Parathyroid adenoma (tissue), 2 donors: ENCODE measurements around the gene RNU5D-1.

ENCODE experiments used
- H2AFZ ChIP-seq: fragments of 300-600 bp; sonication (generic); one replicate; pipeline ENCODE4 v1.7.0; 2017; ENCODE audit warnings: antibody characterized with exemption, mild to moderate bottlenecking
- H3K27ac ChIP-seq: fragments of 300-600 bp; sonication (generic); one replicate; pipeline ENCODE4 v1.7.0; 2017
- H3K27me3 ChIP-seq: fragments of 300-600 bp; sonication (generic); one replicate; pipeline ENCODE4 v1.7.0; 2017; ENCODE audit warnings: low read length; ENCODE audit not compliant: control insufficient read depth, insufficient read depth
- H3K36me3 ChIP-seq: fragments of 300-600 bp; sonication (generic); one replicate; pipeline ENCODE4 v1.7.0; 2017; ENCODE audit warnings: low read length; ENCODE audit not compliant: control insufficient read depth, insufficient read depth
- H3K4me1 ChIP-seq: fragments of 300-600 bp; sonication (generic); one replicate; pipeline ENCODE4 v1.7.0; 2017; ENCODE audit warnings: control low read depth
- H3K4me2 ChIP-seq: fragments of 300-600 bp; sonication (generic); one replicate; pipeline ENCODE4 v1.7.0; 2017; ENCODE audit warnings: low read length
- H3K4me3 ChIP-seq: fragments of 300-600 bp; sonication (generic); one replicate; pipeline ENCODE4 v1.7.0; 2017; ENCODE audit warnings: low read depth, low read length
- H3K79me2 ChIP-seq: fragments of 300-600 bp; sonication (generic); one replicate; pipeline ENCODE4 v1.7.0; 2017; ENCODE audit warnings: control low read depth
- H3K9ac ChIP-seq: fragments of 300-600 bp; sonication (generic); one replicate; pipeline ENCODE4 v1.7.0; 2017; ENCODE audit warnings: mild to moderate bottlenecking
- H3K9me3 ChIP-seq: fragments of 300-600 bp; sonication (generic); one replicate; pipeline ENCODE4 v1.7.0; 2017; ENCODE audit warnings: low read length; ENCODE audit not compliant: control insufficient read depth
- CTCF ChIP-seq: fragments of 300-600 bp; sonication (generic); IDR thresholded peaks from one replicate; pipeline ENCODE4 v1.7.0; 2017; ENCODE audit warnings: antibody characterized with exemption, mild to moderate bottlenecking
- donor health status: primary hyperparathyroidism.

The RNU5D-1 gene

GRCh38 chr1:44684525-44684924 lies 46.4 kb downstream of the RNU5D-1 start:
- H3K27ac ChIP-seq = no peak overlapping the region
- H3K36me3 ChIP-seq = no peaks in the 10 kb centered on the region
- H3K4me1 ChIP-seq = no peaks in the 10 kb centered on the region
- no peaks in the 10 kb centered on the region for H3K79me2 ChIP-seq
- H2AFZ ChIP-seq = no peak overlapping the region
- no peaks in the 10 kb centered on the region for H3K9me3 ChIP-seq
- H3K4me3 ChIP-seq = no peak overlapping the region
- H3K4me2 ChIP-seq = no peak overlapping the region
- no peaks in the 10 kb centered on the region for H3K27me3 ChIP-seq
- no peak overlapping the region for H3K9ac ChIP-seq
- no peak for TF ChIP-seq CTCF

GRCh38 chr1:44682883-44683265 lies 48.1 kb downstream of the RNU5D-1 start:
- Histone ChIP-seq H3K4me3 (no peak overlapping the region), H3K27ac (no peak overlapping the region), H3K9me3 (no peaks in the 10 kb centered on the region), H3K9ac (no peak overlapping the region), H3K4me2 (no peak overlapping the region), H3K36me3 (no peaks in the 10 kb centered on the region), H3K79me2 (no peaks in the 10 kb centered on the region), H3K27me3 (no peaks in the 10 kb centered on the region), H3K4me1 (no peaks in the 10 kb centered on the region), H2AFZ (no peak overlapping the region)
- TF ChIP-seq CTCF = no peak

- Histone ChIP-seq H3K9me3 (no peaks in the 10 kb centered on the region), H3K36me3 (no peaks in the 10 kb centered on the region), H2AFZ (no peak overlapping the region), H3K4me3 (no peak overlapping the region), H3K79me2 (no peaks in the 10 kb centered on the region), H3K27ac (no peak overlapping the region), H3K9ac (no peak overlapping the region), H3K4me1 (no peaks in the 10 kb centered on the region), H3K4me2 (no peak overlapping the region), H3K27me3 (no peaks in the 10 kb centered on the region)
- no peak for TF ChIP-seq CTCF
These were observed 48.8 kb downstream of the RNU5D-1 start for GRCh38 chr1:44681905-44682882.
